Measurements from ENCODE around the gene ITLN2.
"Not testable (repeated sequence)": the region's sequence is repeated elsewhere in the genome, so short reads cannot be mapped to it uniquely, and the experiment has no call there.

Gene ITLN2

DNA sequence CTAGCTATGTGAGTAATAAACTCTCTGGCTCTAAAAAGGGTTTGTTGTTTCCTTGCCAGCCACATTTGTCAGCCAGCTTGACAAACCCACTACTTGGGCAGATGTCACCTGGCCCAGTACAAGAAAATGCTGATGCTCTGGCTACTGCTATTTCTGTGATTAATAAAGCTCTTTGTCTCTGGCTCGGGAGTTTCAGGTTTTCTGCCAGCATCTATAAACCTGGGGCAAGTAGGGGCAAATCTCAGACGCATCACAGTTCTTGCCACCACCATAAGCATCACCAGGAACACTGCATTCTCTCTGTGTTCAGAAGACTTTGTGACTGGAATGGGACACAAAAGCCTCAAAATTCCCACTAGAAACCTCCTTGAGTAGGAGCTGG is 2.5 kb downstream of the ITLN2 start:
- no peaks in the 10 kb centered on the region for H3K4me1 ChIP-seq (ENCODE audit: control insufficient read depth, insufficient read depth, low read length)

DNA sequence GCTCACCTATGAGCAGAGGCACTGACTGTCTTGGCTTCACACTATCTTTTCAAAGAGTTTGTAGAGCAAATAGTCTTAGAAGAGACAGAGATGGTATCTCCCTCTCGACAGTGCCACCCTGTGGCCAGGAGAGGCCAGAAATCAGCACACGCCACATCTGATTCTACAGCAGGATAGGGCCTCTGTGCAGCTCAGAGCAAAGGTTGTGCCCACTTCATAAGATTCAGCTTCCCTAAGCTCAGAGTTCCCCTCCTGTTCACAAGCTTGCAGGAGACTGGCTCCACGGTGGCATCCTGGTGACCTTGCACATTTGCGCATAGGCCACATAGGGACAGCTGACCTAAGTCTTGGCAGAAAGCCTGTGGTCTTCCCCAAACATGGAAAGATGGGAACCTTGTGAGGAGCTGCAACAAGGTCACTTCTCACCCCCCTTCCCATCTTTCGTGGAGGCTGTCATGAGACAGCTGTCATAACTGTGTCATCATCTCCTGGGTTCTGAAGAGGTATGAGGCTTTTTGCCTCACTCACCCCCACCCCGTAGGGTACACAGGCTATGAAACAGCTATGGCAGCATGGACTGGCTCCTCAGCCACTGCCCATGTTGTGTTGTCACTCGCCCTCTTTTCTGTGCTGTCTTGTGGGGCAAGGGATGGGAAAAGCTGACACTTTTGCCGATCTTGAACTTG is 3.0 kb downstream of the ITLN2 start:
- Histone ChIP-seq H3K9ac (ENCODE audit: low read length in 2 of 2) (no peak overlapping the region), H3K27ac (ENCODE audit: low read length) (no peak overlapping the region), H3K4me1 (ENCODE audit: control insufficient read depth, insufficient read depth, low read length) (no peaks in the 10 kb centered on the region), H3K36me3 (ENCODE audit: control insufficient read depth in 2 of 2, insufficient read depth in 2 of 2, low read length in 2 of 2) (no peaks in the 10 kb centered on the region), H3K9me3 (ENCODE audit: control insufficient read depth in 2 of 2, low read length in 2 of 2) (no peaks in the 10 kb centered on the region), H3K4me3 (ENCODE audit: low read length in 2 of 2) (no peak overlapping the region), H3K27me3 (ENCODE audit: control insufficient read depth in 1 of 2, insufficient read depth in 2 of 2, low read length in 2 of 2) (peaks cover 0 to 2% of the 10 kb centered on the region in 2 donors)

More for the DNA sequence above, 2.5 kb downstream of the ITLN2 start:
- no peaks in the 10 kb centered on the region for H3K9me3 ChIP-seq (ENCODE audit: control insufficient read depth in 2 of 2, low read length in 2 of 2)
- H3K4me3 ChIP-seq (ENCODE audit: low read length in 2 of 2), result no peak overlapping the region
- H3K27me3 ChIP-seq (ENCODE audit: control insufficient read depth in 1 of 2, insufficient read depth in 2 of 2, low read length in 2 of 2), result peaks cover 0 to 2% of the 10 kb centered on the region in 2 donors
- H3K27ac ChIP-seq (ENCODE audit: low read length), result no peak overlapping the region
- H3K9ac ChIP-seq (ENCODE audit: low read length in 2 of 2), result no peak overlapping the region
- no peaks in the 10 kb centered on the region for H3K36me3 ChIP-seq (ENCODE audit: control insufficient read depth in 2 of 2, insufficient read depth in 2 of 2, low read length in 2 of 2)

DNA sequence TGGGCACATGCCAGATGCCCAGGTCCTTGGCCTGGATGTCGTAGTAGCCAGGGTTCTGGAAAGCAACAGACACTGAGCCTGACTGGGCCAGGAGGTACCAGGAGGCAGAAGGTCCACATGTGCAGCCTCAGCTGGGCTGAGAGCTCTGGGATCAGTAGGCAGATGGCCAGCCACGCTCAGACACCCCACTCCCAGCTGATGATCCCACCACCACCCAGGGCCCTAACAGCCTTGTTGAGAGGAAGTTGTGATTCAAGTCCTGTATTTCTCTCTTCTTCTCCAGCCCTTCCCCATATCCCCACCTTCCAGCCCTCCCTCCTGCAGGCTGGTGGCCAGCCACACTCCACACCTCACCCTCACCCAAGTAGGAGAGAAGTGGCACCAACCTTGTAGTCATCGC is 4.0 kb downstream of the ITLN2 start:
- H3K36me3 ChIP-seq (ENCODE audit: control insufficient read depth in 2 of 2, insufficient read depth in 2 of 2, low read length in 2 of 2), result no peaks in the 10 kb centered on the region
- H3K27ac ChIP-seq (ENCODE audit: low read length), result no peak overlapping the region
- peaks cover 0 to 2% of the 10 kb centered on the region in 2 donors for H3K27me3 ChIP-seq (ENCODE audit: control insufficient read depth in 1 of 2, insufficient read depth in 2 of 2, low read length in 2 of 2)
- no peak overlapping the region for H3K4me3 ChIP-seq (ENCODE audit: low read length in 2 of 2)
- no peaks in the 10 kb centered on the region for H3K9me3 ChIP-seq (ENCODE audit: control insufficient read depth in 2 of 2, low read length in 2 of 2)
- no peak overlapping the region for H3K9ac ChIP-seq (ENCODE audit: low read length in 2 of 2)
- H3K4me1 ChIP-seq (ENCODE audit: control insufficient read depth, insufficient read depth, low read length), result no peaks in the 10 kb centered on the region

DNA sequence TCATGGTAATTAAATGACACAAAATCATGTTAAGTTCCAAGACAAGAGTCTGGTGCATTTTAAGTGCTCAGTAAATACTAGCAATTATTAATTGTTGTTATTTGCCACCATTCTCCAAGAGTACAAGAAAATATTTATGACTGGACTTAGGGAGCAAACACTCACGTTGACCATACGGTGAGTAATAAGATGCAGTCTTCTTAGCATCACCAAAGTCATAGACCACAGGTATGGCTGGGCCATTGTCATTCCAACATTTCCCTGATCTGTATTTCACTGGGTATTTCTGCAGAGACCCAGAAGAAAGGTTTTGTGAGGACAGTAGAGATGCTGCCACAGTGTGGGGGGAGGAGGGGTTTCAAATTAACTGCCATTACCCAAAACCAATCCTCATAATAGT is 4.7 kb downstream of the ITLN2 start:
- H3K4me1 ChIP-seq (ENCODE audit: control insufficient read depth, insufficient read depth, low read length), result no peaks in the 10 kb centered on the region
- no peak overlapping the region for H3K4me3 ChIP-seq (ENCODE audit: low read length in 2 of 2)
- no peaks in the 10 kb centered on the region for H3K36me3 ChIP-seq (ENCODE audit: control insufficient read depth in 2 of 2, insufficient read depth in 2 of 2, low read length in 2 of 2)
- no peaks in the 10 kb centered on the region for H3K9me3 ChIP-seq (ENCODE audit: control insufficient read depth in 2 of 2, low read length in 2 of 2)
- no peak overlapping the region for H3K27ac ChIP-seq (ENCODE audit: low read length)
- no peak overlapping the region for H3K9ac ChIP-seq (ENCODE audit: low read length in 2 of 2)
- peaks cover 3 to 4% of the 10 kb centered on the region in 2 donors for H3K27me3 ChIP-seq (ENCODE audit: control insufficient read depth in 1 of 2, insufficient read depth in 2 of 2, low read length in 2 of 2)

DNA sequence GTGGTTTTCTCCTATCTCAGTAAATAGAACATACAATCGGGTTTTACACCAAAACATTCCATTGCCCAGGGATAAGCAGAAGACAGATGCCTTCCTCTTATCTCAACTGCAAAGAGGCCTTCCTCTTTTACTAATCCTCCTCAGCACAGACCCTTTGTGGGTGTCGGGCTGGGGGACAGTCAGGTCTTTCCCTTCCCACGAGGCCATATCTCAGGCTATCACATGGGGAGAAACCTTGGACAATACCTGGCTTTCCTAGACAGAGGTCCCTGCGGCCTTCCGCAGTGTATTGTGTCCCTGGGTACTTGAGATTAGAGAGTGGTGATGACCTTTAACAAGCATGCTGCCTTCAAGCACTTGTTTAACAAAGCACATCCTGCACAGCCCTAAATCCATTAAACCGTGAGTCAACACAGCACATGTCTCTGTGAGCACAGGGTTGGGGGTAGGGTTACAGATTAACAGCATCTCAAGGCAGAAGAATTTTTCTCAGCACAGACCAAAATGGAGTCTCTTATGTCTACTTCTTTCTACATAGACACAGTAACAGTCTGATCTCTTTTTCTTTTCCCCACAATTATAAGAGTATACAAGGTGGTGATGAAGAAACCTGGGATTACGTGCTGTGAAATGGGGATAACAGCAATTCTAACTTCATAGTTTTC is 5.3 kb downstream of the ITLN2 start:
- H3K4me3 ChIP-seq (ENCODE audit: low read length in 2 of 2); H3K36me3 ChIP-seq (ENCODE audit: control insufficient read depth in 2 of 2, insufficient read depth in 2 of 2, low read length in 2 of 2); H3K4me1 ChIP-seq (ENCODE audit: control insufficient read depth, insufficient read depth, low read length); H3K9me3 ChIP-seq (ENCODE audit: control insufficient read depth in 2 of 2, low read length in 2 of 2); H3K9ac ChIP-seq (ENCODE audit: low read length in 2 of 2); H3K27ac ChIP-seq (ENCODE audit: low read length); H3K27me3 ChIP-seq (ENCODE audit: control insufficient read depth in 1 of 2, insufficient read depth in 2 of 2, low read length in 2 of 2): not testable (repeated sequence)

DNA sequence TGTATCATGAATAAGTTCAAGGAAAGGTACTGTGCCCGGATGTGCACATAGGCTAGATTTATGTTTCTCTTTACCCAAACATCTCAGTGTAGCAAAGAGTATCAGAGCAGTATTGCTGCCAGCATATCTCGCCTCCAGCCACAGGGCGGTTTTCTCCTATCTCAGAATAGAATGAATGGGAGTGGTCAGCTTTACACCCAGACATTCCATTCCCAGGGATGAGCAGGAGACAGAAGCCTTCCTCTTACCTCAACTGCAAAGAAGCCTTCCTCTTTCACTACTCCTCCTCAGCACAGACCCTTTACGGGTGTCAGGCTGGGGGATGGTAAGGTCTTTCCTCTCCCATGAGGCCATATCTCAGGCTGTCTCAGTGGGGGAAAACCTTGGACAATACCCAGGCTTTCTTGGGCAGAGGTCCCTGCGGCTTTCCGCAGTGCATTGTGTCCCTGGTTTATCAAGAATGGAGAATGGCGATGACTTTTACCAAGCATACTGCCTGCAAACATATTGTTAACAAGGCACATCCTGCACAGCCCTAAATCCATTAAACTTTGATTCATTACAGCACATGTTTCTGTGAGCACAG is 7.3 kb downstream of the ITLN2 start:
- H3K36me3 ChIP-seq (ENCODE audit: control insufficient read depth in 2 of 2, insufficient read depth in 2 of 2, low read length in 2 of 2); H3K27ac ChIP-seq (ENCODE audit: low read length); H3K9ac ChIP-seq (ENCODE audit: low read length in 2 of 2): not testable (repeated sequence)

DNA sequence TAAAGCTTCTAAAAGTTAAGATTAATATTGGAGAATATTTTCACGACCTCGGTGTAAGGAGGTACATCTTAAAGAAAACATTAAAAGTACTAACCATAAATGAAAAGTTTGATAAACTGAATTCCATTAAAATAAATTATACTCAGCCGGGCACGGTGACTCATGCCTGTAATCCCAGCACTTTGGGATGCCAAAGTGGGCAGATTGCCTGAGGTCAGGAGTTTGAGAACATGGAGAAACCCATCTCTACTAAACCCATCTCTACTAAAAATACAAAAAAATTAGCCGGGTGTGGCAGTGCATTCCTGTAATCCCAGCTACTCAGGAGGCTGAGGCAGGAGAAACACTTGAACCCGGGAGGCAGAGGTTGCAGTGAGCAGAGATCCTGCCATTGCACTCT is 8.7 kb downstream of the ITLN2 start:
- not testable (repeated sequence) for H3K36me3 ChIP-seq (ENCODE audit: control insufficient read depth in 2 of 2, insufficient read depth in 2 of 2, low read length in 2 of 2); H3K27ac ChIP-seq (ENCODE audit: low read length); H3K4me3 ChIP-seq (ENCODE audit: low read length in 2 of 2); H3K27me3 ChIP-seq (ENCODE audit: control insufficient read depth in 1 of 2, insufficient read depth in 2 of 2, low read length in 2 of 2); H3K4me1 ChIP-seq (ENCODE audit: control insufficient read depth, insufficient read depth, low read length); H3K9ac ChIP-seq (ENCODE audit: low read length in 2 of 2); H3K9me3 ChIP-seq (ENCODE audit: control insufficient read depth in 2 of 2, low read length in 2 of 2)

More for the DNA sequence above, 7.3 kb downstream of the ITLN2 start:
- not testable (repeated sequence) for H3K4me1 ChIP-seq (ENCODE audit: control insufficient read depth, insufficient read depth, low read length); H3K27me3 ChIP-seq (ENCODE audit: control insufficient read depth in 1 of 2, insufficient read depth in 2 of 2, low read length in 2 of 2); H3K9me3 ChIP-seq (ENCODE audit: control insufficient read depth in 2 of 2, low read length in 2 of 2); H3K4me3 ChIP-seq (ENCODE audit: low read length in 2 of 2)

DNA sequence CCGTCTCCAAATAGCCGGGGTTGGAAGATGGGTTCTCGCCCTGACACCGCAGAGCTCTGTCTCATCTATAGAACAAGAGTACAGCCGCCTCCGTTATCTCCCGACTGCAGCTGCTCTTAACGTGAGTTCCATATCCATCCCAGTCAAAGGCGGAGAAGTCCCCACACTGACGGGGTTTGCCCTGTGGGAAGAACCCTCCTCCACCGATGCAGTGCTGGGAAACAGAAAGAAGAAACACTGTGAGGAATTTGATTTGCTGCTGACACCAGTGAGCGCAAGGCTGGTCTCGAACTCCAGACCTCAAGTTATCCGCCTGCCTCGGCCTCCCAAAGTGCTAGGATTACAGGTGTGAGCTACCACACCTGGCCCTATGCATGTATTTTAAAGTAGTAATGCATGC is 9.5 kb downstream of the ITLN2 start:
- peaks cover 2 to 3% of the 10 kb centered on the region in 2 donors for H3K27me3 ChIP-seq (ENCODE audit: control insufficient read depth in 1 of 2, insufficient read depth in 2 of 2, low read length in 2 of 2)
- no peaks in the 10 kb centered on the region for H3K4me1 ChIP-seq (ENCODE audit: control insufficient read depth, insufficient read depth, low read length)
- no peak overlapping the region for H3K27ac ChIP-seq (ENCODE audit: low read length)
- H3K4me3 ChIP-seq (ENCODE audit: low read length in 2 of 2), result no peak overlapping the region
- no peak overlapping the region for H3K9ac ChIP-seq (ENCODE audit: low read length in 2 of 2)
- H3K9me3 ChIP-seq (ENCODE audit: control insufficient read depth in 2 of 2, low read length in 2 of 2), result no peaks in the 10 kb centered on the region
- no peaks in the 10 kb centered on the region for H3K36me3 ChIP-seq (ENCODE audit: control insufficient read depth in 2 of 2, insufficient read depth in 2 of 2, low read length in 2 of 2)

DNA sequence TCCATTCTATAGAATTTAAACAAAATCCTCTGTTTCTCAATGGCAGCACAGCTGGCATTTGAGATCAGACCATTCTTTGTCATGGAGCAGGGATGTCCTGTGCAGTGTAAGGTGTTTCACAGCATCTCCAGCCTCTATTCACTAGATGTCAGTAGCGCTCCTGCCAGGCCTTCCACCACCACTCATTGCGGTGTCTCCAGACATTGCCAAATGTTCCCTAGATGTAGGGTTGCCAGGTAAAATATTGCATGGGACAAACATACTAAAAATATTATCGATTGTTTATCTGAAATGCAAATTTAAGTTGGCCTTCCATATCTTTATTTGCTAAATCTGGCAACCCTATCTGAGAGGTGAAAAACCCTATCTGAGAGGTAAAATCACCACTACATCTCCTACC is 11.7 kb downstream of the ITLN2 start:
- peaks cover 2 to 3% of the 10 kb centered on the region in 2 donors for H3K27me3 ChIP-seq (ENCODE audit: control insufficient read depth in 1 of 2, insufficient read depth in 2 of 2, low read length in 2 of 2)
- H3K9me3 ChIP-seq (ENCODE audit: control insufficient read depth in 2 of 2, low read length in 2 of 2), result no peaks in the 10 kb centered on the region
- no peak overlapping the region for H3K9ac ChIP-seq (ENCODE audit: low read length in 2 of 2)
- no peak overlapping the region for H3K4me3 ChIP-seq (ENCODE audit: low read length in 2 of 2)
- no peaks in the 10 kb centered on the region for H3K4me1 ChIP-seq (ENCODE audit: control insufficient read depth, insufficient read depth, low read length)
- no peak overlapping the region for H3K27ac ChIP-seq (ENCODE audit: low read length)
- H3K36me3 ChIP-seq (ENCODE audit: control insufficient read depth in 2 of 2, insufficient read depth in 2 of 2, low read length in 2 of 2), result no peaks in the 10 kb centered on the region

DNA sequence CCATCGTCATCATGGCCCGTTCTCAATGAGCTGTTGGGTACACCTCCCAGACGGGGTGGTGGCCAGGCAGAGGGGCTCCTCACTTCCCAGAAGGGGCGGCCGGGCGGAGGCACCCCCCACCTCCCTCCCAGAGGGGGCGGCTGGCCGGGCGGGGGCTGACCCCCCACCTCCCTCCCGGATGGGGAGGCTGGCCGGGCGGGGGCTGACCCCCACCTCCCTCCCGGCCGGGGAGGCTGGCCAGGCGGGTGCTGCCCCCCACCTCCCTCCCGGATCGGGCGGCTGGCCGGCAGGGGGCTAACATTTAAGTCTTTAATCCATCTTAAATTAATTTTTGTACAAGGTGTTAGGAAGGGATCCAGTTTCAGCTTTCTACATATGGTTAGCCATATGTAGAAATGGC is 17.9 kb downstream of the ITLN2 start:
- H3K27me3 ChIP-seq (ENCODE audit: control insufficient read depth in 1 of 2, insufficient read depth in 2 of 2, low read length in 2 of 2); H3K4me1 ChIP-seq (ENCODE audit: control insufficient read depth, insufficient read depth, low read length); H3K27ac ChIP-seq (ENCODE audit: low read length); H3K9me3 ChIP-seq (ENCODE audit: control insufficient read depth in 2 of 2, low read length in 2 of 2); H3K4me3 ChIP-seq (ENCODE audit: low read length in 2 of 2); H3K36me3 ChIP-seq (ENCODE audit: control insufficient read depth in 2 of 2, insufficient read depth in 2 of 2, low read length in 2 of 2); H3K9ac ChIP-seq (ENCODE audit: low read length in 2 of 2): not testable (repeated sequence)
